ENCODE data around the gene LPP.

DNA sequence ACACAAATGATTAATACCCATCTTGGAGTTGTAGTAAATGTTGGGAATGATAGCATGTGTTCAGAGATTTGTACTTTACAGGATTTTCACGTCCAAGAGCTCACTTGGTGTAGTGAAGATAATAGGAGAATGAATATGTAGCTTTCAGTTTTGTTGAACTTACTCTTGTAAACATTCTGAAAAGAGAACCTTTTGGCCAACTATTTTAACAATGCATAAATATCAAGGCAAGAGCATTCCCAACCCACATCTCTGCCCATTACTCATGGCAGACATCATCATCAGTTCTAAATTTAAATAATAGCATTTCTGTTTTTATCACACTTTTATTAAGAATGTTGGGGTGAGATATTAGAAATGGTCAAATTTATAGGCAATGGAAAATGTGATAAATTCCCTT is 552.6 kb downstream of the LPP start:
- no peak for TF ChIP-seq CTCF (IDR thresholded peaks at IDR 0.05; ENCODE audit: low read length)
- no peak for TF ChIP-seq EZH2 (IDR thresholded peaks at IDR 0.05; ENCODE audit: borderline replicate concordance, low read length)
